Esophagus squamous epithelium (tissue), 4 donors: Measurements from ENCODE around the gene OR2L2.

ENCODE experiments used
- POLR2A ChIP-seq, 4 donors: fragments of 450-650 bp; IDR thresholded peaks; one replicate each; pipeline ENCODE4 v1.6.1; 2017; ENCODE audit warnings: antibody characterized with exemption in 4 of 4, mild to moderate bottlenecking in 4 of 4, moderate library complexity in 3 of 4
- TF ChIP-seq, protein P1 (sequence below), 6 experiments: fragments of 450-650 bp in 4 of 6; fragments of 200-600 bp in 2 of 6; sonication (generic) in 2 of 6; IDR thresholded peaks; one replicate each; pipeline ENCODE4 v1.5.1; 2016 to 2019; ENCODE audit warnings: antibody characterized with exemption in 6 of 6, mild to moderate bottlenecking in 4 of 6, moderate library complexity in 4 of 6

DNA sequence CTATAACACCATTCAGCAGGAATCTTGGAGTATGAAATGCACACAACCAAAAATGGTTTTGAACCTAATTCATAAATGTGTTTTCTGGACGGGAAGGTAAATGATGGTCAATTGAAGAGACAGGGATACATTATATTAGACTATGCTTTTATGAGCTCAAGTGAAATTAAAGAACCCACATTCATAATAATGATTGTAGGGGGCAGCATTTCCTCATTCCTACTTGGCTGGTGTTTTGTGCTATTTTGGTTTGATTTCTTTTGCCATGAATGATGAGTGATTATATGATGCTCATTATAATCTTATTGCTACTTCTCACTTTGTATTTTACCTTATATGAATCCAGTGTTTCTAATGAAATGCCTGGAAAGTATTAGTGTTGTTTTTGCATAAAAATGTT lies 17.1 kb downstream of the OR2L2 start:
- TF ChIP-seq, protein P1, sequence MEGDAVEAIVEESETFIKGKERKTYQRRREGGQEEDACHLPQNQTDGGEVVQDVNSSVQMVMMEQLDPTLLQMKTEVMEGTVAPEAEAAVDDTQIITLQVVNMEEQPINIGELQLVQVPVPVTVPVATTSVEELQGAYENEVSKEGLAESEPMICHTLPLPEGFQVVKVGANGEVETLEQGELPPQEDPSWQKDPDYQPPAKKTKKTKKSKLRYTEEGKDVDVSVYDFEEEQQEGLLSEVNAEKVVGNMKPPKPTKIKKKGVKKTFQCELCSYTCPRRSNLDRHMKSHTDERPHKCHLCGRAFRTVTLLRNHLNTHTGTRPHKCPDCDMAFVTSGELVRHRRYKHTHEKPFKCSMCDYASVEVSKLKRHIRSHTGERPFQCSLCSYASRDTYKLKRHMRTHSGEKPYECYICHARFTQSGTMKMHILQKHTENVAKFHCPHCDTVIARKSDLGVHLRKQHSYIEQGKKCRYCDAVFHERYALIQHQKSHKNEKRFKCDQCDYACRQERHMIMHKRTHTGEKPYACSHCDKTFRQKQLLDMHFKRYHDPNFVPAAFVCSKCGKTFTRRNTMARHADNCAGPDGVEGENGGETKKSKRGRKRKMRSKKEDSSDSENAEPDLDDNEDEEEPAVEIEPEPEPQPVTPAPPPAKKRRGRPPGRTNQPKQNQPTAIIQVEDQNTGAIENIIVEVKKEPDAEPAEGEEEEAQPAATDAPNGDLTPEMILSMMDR (IDR thresholded peaks at IDR 0.05), result no peak
- TF ChIP-seq POLR2A (IDR thresholded peaks at IDR 0.05), result no peak
